ENCODE data around the gene AKR1C1.
A peak's percentile ranks its signal among the peaks of the same experiment; 100 is the strongest.
"Not testable (repeated sequence)": the region's sequence is repeated elsewhere in the genome, so short reads cannot be mapped to it uniquely, and the experiment has no call there.

Gene AKR1C1

DNA sequence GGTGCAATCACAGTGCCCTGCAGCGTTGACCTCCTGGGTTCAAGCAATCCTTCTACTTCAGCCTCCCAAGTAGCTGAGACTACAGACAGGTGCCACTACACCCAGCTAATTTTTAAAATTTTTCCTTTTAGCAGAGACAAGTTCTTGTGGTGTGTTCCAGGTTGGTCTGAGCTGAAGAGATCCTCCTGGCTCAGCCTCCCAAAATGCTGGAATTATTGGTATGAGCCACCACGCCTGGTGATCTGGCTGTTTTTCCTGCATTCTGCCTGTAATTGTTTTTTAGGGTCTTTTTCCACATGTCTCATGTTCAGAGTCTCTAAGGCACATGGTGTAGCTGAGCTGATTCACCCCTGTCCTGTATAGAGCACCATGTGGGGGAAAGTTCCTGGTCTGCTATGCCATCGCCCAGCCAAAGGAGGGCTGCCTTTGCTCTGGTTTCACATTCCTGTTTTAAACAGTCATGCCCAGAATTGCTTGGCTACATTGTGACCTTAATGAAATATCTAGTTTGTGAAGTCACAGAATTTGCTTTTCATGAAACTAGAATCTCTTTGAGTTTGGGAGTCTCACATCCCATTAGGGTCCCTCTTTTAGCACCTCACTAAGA is 55.6 kb downstream of the AKR1C1 start:
- peak; percentile 40 for DNase-seq (ENCODE audit: low read depth)

DNA sequence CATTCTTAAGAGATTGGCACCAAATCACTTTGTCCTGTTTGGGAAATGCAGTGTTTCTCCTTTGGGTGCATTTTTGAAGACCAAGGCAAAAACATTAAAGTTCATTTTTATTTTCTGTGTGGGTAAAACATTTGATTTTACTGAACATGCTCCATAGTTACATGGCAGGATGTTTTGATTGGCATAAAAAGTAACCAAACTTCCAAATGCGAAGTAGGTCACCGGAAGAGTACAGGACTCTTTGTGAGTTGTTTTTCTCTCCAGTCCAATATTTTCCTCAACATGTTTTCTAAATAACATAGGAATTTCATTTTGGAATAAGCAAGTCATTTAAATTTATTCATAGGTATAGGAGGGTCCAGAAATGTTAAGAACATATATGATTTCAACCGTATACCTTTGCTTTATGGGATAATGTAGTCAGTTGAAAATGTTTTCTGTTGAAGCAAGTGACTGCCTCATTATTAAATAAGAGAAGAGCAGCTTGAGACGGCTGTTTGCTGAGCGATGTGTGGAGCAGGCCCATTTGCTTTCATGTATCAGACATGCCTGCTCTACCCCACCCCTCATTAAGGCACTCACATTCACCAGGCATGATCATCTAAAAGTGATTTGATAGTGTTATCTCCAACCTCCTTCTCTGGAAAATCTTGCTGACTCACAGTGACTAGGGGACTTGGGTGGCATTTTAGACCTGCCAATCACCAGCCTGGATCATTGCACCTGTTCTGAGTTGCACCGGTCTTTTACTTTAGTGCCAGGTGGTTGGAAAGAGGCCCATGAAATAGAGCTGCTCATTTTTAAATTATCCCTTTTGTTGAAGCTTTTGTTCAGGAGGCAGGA is 56.8 kb downstream of the AKR1C1 start:
- not testable (repeated sequence) for DNase-seq (ENCODE audit: low read depth)

DNA sequence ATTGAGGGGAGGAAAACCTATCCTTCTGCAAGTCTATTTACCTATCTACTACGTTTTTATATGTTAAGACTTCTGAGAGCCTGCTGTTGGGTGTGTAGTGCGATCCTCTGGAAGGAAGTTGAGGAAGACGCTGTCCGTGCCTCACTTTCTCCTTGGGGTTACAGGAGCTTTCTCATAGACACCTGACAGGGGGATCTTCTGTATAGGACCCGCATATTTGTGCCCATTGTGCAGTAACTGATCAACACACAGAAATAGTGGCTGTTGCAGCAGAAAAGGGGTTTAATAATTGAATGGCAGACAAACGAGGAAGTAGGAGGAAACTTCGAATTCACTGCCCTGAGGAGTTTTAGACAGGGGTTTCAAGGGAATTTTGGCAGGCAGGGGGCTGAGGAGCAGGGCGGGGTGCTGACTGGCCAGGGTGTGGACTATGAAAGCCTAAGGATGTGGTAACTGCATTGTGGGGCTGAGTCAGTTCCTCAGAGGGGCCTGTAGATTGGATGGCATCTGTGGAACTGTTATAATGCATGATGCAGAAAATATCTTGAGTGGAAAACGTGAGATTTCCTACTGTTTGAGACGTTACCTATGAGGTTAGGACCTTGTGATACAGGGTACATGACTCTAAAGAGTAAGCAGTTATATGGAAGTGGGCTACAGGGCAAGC is 58.5 kb downstream of the AKR1C1 start:
- not testable (repeated sequence) for DNase-seq (ENCODE audit: low read depth)

DNA sequence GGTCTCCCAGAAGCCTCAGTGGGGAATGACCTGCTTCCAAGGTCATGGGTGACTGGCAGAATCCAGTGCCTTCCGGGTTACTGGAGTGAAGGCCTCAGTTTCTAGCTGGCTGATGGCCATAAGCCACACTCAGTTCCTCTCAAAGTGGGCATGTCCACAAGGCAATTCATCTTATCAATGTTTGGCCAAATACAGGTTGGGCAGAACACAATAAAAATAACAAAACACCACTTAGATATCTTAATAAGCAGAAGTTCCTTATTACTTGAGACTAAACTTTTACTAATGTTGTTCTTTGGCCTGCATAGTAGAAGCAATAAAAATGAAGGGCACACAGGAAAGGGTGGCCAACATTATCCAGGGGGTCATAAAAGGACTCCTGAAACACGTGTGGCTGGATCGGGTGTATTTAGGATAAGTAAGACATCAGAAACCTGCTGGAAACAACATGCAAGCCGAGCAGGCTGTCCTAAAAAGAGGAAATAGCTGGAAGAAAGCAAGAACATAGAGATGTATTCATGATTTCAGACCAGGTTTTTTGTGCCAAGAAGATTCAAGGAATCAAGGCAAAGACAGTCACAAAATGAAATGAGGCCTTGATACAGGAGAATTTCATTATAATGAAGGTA is 60.1 kb downstream of the AKR1C1 start:
- DNase-seq (ENCODE audit: low read depth), result no peak

DNA sequence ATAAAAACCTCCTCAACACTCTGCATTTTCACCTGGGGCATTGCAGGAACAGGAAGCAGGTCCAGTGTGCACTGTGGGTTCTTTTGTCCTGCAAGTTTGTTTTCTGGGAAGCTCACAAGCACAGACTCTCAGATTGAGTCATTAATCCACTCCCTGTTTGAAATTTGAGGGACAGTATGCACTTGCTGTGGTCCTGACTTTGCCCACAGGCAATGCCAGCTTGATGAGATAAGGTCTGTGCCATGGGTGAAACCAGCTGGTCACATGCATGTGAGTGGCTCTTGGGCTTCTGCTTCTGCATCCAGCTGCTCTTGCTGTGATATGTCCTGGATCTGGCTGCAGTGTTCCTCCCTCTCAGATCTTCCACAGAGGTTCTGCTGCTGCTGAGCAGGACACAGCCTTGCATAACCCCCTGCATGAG is 62.3 kb downstream of the AKR1C1 start:
- not testable (repeated sequence) for DNase-seq (ENCODE audit: low read depth)

DNA sequence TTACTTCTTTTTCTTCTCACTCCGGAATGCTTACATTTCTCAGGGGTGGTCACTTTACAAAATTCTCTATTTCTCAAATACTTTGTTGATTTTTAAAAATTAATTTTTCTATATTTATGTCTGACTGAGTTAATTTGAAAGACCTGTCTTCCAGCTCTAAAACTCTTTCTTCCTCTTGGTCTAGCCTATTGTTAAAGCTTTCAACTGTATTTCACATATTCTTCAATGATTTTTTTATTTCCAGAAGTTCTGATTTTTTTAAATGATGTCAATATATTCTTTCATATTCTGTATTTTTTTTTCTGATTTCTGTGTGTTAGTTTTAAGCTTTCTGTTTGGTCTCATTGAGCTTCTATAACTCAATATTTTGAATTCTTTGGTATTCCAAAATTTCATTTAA is 67.8 kb downstream of the AKR1C1 start:
- no peak for DNase-seq (ENCODE audit: low read depth)

DNA sequence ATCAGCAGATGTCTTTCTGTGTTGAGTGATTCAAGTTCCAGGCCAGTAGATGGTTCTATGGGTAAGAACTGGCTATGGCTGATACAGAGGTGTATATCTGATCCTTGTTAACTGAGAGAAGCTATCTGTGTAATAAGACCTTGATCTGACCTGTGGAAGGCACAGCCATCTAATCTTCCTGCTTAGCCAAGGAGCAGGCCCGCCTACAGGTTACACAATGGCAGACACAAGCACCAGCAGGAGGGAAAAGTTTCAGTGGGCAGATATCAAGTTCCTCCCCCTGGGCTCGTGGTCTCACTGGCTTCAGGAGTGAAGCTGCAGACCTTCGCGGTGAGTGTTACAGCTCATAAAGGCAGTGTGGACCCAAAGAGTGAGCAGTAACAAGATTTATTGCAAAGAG is 68.4 kb downstream of the AKR1C1 start:
- DNase-seq (ENCODE audit: low read depth), result not testable (repeated sequence)

DNA sequence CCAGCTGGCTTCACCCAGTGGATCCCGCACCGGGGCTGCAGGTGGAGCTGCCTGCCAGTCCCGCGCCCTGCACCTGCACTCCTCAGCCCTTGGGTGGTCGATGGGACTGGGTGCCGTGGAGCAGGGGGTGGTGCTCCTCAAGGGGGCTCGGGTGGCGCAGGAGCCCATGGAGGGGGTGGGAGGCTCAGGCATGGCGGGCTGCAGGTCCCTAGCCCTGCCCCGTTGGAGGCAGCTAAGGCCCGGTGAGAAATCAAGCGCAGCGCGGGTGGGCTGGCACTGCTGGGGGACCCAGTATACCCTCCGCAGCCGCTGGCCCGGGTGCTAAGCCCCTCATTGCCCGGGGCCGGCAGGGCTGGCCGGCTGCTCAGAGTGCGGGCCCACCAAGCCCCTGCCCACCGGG is 69.2 kb downstream of the AKR1C1 start:
- not testable (repeated sequence) for DNase-seq (ENCODE audit: low read depth)

All from GM04504 (cell line).